ENCODE measurements around the gene NCK2.

The NCK2 gene

GRCh38 chr2:105744091-105744908 is 412 bp upstream of the NCK2 start:
- Histone ChIP-seq H3F3A (ENCODE audit: low read depth) (no peaks in the 10 kb centered on the region), H3K79me2 (ENCODE audit: insufficient read depth, low read length) (peaks cover 43% of the 10 kb centered on the region), H3K27me3 (ENCODE audit: insufficient read depth, low read length, poor library complexity, severe bottlenecking) (no peaks in the 10 kb centered on the region), H3K36me3 (ENCODE audit: insufficient read depth, low read length) (no peaks in the 10 kb centered on the region), H3K4me3 (ENCODE audit: low read length, poor library complexity, severe bottlenecking) (peak overlapping the region; percentile 72), H3K4me1 (ENCODE audit: insufficient read depth, low read length, poor library complexity, severe bottlenecking) (peaks cover 47% of the 10 kb centered on the region), H3K4me2 (ENCODE audit: low read depth, low read length, poor library complexity, severe bottlenecking) (peak overlapping the region; percentile 72), H3K9ac (ENCODE audit: low read depth, low read length, poor library complexity, severe bottlenecking) (peak overlapping the region; percentile 66), H3K9me2 (replicated peaks; ENCODE audit: low read depth, low read length) (no peaks in the 10 kb centered on the region), H2AFZ (ENCODE audit: low read length) (peak overlapping the region; percentile 61), H4K20me1 (ENCODE audit: insufficient read depth, low read length, poor library complexity, severe bottlenecking) (peaks cover 35% of the 10 kb centered on the region), H3K9me3 (ENCODE audit: insufficient read depth, low read depth, low read length) (no peaks in the 10 kb centered on the region)
- TF ChIP-seq EZH2phosphoT487 (IDR thresholded peaks at IDR 0.05; ENCODE audit: borderline replicate concordance) (no peak), CTCF (conservative IDR thresholded peaks at IDR 0.05; ENCODE audit: low read length) (no peak)

- H3K9me2 ChIP-seq (replicated peaks; ENCODE audit: low read depth, low read length): no peaks in the 10 kb centered on the region
- TF ChIP-seq CTCF (conservative IDR thresholded peaks at IDR 0.05; ENCODE audit: low read length) (no peak), EZH2phosphoT487 (IDR thresholded peaks at IDR 0.05; ENCODE audit: borderline replicate concordance) (no peak)
- peaks cover 64% of the 10 kb centered on the region for H3K79me2 ChIP-seq (ENCODE audit: insufficient read depth, low read length)
- peak overlapping the region; percentile 76 for H3K9ac ChIP-seq (ENCODE audit: low read depth, low read length, poor library complexity, severe bottlenecking)
- peak overlapping the region; percentile 96 for H3K4me2 ChIP-seq (ENCODE audit: low read depth, low read length, poor library complexity, severe bottlenecking)
- peak overlapping the region; percentile 95 for H3K4me3 ChIP-seq (ENCODE audit: low read length, poor library complexity, severe bottlenecking)
- H3K36me3 ChIP-seq (ENCODE audit: insufficient read depth, low read length): no peaks in the 10 kb centered on the region
- H2AFZ ChIP-seq (ENCODE audit: low read length): no peak overlapping the region
- H3F3A ChIP-seq (ENCODE audit: low read depth): no peaks in the 10 kb centered on the region
- peaks cover 51% of the 10 kb centered on the region for H3K4me1 ChIP-seq (ENCODE audit: insufficient read depth, low read length, poor library complexity, severe bottlenecking)
- H4K20me1 ChIP-seq (ENCODE audit: insufficient read depth, low read length, poor library complexity, severe bottlenecking): peaks cover 35% of the 10 kb centered on the region
- no peaks in the 10 kb centered on the region for H3K9me3 ChIP-seq (ENCODE audit: insufficient read depth, low read depth, low read length)
- H3K27me3 ChIP-seq (ENCODE audit: insufficient read depth, low read length, poor library complexity, severe bottlenecking): no peaks in the 10 kb centered on the region
These were observed 1.7 kb downstream of the NCK2 start for GRCh38 chr2:105746177-105747080.

GRCh38 chr2:105747254-105747894 is 2.7 kb downstream of the NCK2 start:
- Histone ChIP-seq H3K79me2 (ENCODE audit: insufficient read depth, low read length) (peaks cover 72% of the 10 kb centered on the region), H3F3A (ENCODE audit: low read depth) (no peaks in the 10 kb centered on the region), H2AFZ (ENCODE audit: low read length) (no peak overlapping the region), H3K9me3 (ENCODE audit: insufficient read depth, low read depth, low read length) (no peaks in the 10 kb centered on the region), H3K4me2 (ENCODE audit: low read depth, low read length, poor library complexity, severe bottlenecking) (peak overlapping the region; percentile 96), H4K20me1 (ENCODE audit: insufficient read depth, low read length, poor library complexity, severe bottlenecking) (peaks cover 41% of the 10 kb centered on the region), H3K4me1 (ENCODE audit: insufficient read depth, low read length, poor library complexity, severe bottlenecking) (peaks cover 51% of the 10 kb centered on the region), H3K9me2 (replicated peaks; ENCODE audit: low read depth, low read length) (no peaks in the 10 kb centered on the region), H3K9ac (ENCODE audit: low read depth, low read length, poor library complexity, severe bottlenecking) (peak overlapping the region; percentile 76), H3K4me3 (ENCODE audit: low read length, poor library complexity, severe bottlenecking) (peak overlapping the region; percentile 95), H3K27me3 (ENCODE audit: insufficient read depth, low read length, poor library complexity, severe bottlenecking) (no peaks in the 10 kb centered on the region), H3K36me3 (ENCODE audit: insufficient read depth, low read length) (no peaks in the 10 kb centered on the region)
- TF ChIP-seq CTCF (conservative IDR thresholded peaks at IDR 0.05; ENCODE audit: low read length): no peak
- no peak for TF ChIP-seq EZH2phosphoT487 (IDR thresholded peaks at IDR 0.05; ENCODE audit: borderline replicate concordance)

Data from Loucy (cell line).